SKM-1 (cell line): ENCODE data around the gene COMT.

ENCODE experiments used
- DNase-seq: peaks from one replicate; lab custom pipeline; 2025; ENCODE audit not compliant: unreplicated experiment; lab: John Stamatoyannopoulos, UW

COMT gene

GRCh38 chr22:19981171-19981960, 39.8 kb downstream of the COMT start:
- no peak for DNase-seq

GRCh38 chr22:19981961-19982920, 40.7 kb downstream of the COMT start:
- DNase-seq = no peak

DNA sequence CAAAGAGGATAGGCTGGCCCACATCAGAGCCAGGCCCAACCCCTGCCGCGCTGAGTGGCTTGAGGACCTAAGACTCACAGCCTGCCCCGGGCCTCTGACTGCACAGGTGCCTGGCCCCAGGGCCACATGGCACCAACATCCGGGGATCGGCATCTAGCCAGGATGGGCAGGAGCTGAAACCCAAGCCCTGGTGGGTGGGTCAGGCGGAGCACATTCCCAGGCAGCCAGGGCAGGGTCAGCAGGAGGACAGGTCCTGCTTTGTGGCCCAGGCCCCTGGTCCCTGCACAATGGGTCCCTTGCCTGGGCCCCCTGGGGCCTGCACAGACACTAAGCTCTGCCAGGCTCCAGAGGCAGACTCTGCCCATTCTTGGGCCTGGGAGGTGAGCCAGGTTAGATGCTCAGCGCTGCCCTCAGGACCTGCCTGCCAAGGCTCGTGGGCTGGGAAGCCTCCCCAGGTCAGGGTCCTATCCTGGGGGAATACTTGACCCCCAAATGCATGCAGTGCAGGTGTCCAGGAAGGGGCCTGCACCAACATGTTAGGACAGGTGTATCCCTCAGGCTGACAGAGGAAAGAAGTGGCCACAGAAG, 41.5 kb downstream of the COMT start:
- DNase-seq = no peak

- no peak for DNase-seq
Measured at GRCh38 chr22:19983741-19984140, 42.2 kb downstream of the COMT start.

DNA sequence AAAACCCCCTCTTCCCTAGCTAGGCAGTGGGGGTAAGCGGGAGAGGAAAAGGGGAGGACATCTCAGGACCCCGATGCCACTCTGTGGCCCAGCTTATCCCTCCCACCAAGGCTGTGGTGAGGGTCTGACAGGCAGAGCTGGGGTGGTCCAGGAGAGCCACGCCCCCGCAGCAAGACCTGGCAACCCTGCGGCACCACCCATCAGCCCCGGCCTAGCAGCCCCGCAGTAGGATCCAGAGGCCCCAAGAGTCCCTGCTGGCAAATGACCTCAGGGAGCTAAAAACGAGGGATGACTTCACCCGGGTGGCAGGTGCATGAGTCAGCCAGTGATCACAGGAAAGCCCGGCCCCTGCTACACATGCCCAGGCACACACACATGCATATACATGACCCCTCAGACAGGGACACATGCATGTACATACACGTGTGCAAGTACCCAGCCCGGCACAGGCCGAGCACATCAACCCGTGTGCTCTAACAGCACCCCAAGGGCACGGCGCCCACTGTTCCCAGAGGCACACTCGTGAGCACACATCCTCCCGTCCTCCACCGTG, 42.7 kb downstream of the COMT start:
- no peak for DNase-seq

DNA sequence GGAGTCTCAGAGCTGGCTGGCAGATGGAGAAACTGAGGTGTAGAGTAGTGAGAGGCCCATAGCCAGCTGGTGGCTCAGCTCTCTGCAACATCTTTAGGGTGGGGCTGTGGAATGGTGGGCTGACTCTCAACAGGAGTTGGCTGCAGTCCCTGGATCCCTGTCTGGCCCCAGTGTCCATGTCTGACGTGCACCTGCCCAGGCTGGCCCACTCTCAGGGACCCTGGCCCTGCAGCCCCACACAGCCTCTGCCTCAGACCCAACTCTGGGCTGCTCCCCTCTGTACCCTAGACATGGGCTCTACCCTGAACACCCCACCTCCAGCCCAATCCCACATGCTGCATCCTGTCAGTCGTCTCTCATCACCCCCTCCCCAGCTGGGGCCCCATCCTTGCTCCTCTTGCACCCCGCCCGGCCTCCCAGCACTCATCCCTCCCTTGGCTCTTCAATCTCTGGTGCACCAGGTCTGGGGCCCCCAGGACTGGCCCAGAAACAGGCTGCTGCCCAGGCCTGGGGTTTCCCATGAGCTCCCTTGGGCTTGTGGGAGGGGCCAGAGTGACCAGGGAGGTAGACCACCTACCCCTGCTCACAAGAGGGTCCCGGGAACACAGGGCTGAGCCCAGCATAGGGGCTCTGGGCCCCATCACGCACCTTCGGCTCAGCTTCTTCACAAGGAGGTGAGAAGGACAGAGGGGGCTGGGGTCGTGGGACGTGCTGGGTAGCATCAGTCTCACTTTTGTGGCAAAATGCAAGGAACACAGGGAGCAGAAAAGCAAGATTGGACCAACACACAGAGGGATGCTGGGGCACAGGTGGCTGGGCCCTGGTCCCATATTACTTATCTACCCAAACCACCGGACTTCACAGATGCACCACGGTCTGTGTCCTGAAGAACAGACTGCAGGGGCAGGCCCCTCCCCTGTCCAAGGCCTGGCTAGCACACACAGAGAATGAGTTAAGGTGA, 43.6 kb downstream of the COMT start:
- DNase-seq = no peak

DNA sequence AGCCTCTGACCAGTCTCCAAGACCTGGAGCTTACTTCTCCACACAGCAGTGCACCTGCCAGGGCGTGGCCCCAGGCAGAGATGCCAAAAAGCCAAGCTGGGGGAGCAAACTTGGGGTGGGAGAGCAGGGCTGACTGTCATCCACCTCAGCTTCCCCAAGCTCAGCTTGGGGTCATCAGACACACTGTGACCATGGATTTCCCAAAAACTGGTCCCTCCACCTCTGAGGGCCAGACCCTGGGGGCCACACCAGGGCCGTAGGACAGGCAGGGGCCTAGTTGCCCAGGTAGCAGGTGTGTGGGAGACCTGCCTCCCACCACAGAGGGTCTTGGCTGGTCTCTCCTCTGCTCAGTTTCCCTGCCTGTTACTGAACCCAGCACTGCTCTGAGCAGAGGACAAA, 44.4 kb downstream of the COMT start:
- DNase-seq = no peak

DNA sequence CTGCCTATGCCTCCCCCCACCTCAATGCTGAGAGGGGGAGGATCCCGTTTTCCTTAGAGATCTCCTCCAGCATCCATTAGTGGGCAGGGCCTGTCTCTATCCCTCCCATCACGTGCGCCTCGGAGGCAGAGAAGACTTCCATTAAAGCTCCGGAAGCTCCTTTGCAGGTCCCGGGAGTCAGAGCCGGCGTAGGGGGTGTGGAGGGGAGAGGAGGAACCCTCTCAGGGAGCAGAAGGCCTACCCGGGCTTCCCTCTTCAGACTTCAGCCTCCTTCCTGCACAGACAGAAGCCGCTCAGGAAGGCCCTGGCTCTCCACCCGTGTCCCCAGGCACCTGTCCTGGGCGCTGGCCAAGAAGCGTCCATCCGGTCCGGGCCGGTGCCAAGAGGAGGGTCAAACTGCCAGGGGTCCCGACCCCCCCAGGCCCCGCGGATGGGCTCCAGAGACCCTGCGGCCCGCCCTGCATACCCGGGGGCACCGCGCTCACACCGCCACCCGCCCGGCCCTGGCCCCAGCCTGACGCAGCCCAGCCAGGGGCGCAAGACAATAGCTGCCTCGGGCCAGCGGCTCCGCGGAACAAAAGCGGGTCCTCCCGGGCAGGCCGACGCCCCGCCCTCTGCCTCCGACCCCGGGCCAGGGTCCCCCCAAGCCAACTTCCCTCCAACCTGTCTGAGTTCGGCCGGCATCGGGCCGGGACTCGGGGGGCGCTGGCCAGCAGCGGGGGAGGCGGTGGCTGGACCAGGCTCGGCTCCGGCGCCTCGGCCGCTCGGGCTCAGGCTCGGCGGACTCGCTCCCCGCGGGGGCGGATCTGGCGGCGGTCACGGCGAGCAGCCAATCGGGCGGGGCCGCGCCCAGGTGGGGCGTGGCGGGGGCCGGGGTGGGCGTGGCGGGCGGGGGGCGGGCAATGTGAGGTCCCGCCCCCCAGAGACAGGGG, 45.1 kb downstream of the COMT start:
- DNase-seq = no peak

DNA sequence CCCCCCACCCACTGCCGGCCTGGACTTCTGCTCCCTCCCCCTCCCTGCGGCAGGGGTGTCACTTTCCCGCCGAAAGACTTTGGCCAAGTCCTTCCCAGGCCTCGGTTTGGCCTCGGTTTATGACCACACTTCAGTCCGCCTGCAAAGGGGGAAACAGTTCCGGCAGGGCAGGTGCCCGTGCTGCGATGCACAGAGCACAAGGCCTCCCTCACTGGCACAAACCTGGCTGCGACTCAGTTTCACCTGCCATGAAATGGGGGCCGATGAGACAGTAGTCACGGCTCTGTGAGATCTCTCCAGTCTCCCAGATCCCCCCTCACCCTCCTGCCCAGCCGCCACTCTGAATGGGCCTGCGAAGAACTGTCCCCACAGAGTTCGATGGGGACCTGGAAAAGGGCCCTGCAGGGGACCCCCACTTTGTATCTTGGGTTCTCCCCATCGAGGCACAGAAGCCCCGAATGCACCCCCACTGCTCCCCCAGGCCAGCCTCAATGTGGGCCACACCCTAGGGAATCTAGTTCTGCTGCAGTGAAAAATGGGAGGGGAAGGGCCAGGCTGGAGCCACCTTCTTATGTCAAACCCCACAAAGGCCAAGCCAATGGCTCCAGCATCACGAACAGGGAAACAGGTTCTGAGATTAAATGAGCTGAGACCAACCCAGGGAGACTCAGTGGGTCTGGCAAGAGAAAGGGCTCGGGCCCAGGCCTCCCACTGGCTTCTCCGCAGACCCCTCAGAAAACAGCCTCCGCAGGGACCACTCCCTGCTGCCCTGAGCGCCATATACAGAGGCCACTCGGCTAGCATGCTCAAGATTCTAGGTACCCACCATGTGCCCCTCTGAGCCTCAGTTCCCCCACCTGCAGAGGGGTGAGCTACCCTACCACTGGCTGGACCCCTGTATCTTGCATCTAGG, 46.1 kb downstream of the COMT start:
- DNase-seq = no peak

DNA sequence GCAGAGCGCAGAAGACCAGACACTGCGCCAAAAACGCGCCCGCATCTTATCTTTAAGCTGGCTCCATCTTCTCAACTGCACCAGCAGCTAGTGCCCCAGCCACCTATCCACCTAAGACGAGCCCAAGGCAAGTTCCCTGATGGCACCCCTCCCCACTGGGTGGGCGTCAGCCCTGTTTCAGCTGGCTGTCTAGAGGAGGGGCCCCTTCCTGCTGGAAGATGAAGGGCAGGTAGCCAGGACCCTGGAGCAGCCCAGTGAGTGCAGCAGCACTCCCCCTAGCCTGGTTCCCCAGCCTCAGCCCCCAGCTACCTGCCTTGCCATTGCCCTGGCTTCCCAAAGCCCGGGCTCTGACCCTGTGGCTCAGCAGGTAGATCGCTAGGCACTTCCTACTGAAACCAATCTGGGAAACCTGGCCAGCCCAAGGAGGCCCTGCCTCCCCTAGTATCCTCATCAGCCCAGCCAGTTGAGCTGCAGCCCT, 46.8 kb downstream of the COMT start:
- no peak for DNase-seq

DNA sequence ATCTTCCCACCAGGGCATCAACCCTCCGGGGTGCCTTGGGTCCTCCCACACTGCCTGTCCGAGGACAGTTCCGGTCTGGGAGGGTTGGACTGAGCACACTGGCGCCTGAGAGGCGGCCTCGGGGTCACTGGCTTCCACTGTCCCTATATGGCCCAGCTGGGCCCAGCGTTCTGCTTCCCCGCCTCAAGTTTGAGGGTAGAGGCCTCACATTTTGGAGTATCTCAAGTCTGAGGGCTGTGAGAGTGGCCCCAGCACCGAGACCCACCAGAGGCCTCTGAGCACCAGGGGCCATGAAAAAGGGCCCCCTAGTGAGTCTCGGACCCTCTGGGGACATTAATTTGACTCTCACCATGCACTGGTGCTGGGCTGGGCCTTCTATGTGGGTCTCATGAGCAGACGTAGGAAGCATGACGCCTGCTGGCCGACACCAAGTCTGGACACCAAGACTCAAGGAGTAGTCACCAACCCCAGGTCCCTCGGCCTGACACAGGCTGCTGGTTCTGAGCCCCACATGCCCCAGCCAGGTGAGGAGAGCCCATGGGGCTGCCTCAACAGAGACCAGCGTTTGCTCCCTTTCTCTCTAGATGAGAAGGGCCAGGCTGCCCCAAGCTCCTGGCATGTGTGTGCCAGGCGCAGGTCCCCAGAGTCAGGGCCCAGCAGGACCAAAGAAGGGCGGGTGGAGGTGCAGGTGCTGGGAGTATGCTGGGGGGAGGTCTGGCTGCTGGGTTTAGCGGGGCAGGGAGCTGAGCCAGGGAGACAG, 47.6 kb downstream of the COMT start:
- no peak for DNase-seq

DNA sequence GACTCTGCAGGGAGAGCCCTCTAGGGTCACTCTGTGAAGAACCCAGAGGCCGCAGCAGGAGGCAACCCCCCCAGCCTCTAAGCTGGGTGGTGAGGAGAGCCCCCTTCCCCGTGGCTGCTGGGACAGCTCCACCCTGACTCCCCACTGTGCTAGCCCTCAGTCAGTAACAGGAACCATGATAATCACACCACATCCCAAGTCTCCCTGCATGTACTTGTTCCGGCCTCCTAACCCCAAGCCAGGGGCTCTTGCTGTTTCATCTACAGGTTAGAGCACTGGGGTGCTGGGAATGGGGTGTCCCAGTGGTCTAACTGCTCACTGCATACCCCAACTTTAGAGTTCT, 48.1 kb downstream of the COMT start:
- no peak for DNase-seq

DNA sequence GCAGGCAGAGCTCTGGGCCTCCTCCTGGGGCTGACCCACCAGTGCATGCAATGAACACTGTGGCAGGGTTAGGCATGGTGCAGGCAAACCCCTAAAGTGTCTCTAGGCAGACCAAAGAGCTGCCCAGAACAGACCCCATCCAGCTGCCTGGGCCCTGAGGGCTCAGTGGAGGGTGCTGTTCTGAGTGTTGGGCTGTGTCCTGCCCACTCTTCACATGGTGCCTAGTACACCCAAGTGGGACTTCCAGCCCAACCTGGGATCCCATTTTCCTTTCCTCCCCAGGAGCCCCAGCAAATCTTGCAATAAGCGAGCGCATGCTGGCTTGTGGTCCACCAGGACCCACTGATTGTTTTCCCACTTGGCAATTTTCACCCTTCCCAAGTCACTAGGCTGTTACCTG, 48.6 kb downstream of the COMT start:
- DNase-seq = no peak

DNA sequence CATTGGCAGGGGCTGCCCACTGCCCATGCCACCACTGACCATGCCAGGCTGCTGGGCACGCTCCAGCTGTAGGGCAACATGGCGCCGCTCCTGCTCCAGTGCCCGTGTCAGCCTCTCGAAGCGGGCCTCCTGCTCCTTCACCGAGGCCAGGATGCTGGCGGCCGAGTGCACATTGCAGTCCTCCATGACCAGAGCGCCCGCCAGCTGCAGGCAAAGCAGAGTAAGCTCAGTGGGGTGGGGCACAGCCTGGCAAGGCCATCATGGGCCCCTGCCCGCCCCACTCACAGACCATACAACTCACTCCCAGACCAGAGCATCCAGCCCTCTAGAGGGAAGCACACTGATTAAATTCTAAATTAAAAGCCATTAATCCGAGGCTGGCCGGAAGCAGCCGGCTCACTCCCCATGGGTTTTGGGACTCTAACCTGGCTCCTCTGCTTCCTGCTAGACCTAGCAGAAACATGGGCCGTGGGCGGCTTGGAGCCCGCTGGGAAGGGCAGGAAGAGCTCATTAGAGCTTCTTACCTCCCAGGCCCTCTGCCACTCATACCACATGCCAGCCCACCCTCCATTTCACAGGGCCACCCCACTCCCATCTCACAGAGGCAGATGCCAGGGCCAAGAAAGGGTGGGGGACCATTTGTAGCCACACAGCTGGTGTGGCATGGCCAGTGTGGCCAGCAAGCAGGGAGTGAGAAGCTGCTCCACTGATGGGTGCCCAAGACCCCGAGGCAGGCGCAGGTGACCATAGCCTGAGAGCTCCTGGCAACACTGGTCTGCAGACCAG, 49.2 kb downstream of the COMT start:
- no peak for DNase-seq

DNA sequence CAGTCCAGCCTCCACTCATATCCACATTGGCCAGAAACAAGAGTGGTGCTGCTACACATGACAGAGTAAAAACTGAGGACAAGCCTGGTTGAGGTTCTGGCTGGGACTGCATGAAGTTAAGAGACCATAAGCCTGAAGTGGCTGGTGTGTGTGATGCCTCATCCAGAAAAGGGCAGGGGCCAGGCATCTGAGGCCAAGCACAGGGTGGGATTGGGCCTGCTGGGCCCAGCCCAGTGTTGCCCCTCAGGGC, 49.7 kb downstream of the COMT start:
- DNase-seq = no peak

DNA sequence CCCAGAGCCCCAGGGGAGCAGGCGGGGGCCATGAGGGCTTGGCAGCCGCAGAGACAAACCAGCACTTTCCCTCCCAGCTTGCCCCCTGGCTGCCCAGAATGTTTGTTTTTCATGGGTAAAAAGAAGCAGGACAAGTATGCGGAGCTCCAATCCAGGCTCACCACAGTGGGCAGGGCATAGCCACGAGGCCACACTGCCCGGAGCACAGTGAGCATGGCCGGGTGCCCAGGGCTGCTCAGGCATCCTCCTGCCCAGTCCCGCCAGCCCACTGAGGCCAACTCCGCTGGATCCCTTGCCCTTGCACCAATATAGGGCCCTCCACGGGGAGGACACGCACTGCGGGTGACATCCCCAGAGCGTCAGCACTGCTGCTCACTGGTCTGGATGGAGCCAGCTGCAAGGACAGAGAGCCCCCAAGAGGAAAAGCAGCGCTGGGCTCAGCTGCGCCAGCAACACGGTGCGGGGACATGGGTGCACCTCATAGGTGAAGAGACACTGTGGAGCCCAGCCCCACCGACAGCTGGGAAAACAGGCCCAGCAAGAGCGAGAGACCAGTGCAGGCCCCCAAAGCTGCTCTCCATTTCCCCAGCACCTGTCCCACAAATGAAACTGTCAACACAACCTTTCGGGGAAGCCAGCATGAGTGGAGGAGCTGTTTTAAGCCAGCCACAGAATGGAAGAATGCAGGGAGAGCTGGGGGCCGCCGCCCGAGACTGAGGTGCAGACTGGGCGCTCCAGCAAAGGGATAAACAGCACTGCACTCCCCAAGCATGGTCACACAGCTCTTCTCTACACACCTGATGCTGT, 50.3 kb downstream of the COMT start:
- no peak for DNase-seq
